HG02981 (cell line): ENCODE results near the gene TRIM40.

Experiments used
- ATAC-seq: cut with Tn5 transposase; IDR thresholded peaks from one replicate; pipeline ENCODE4 v1.9.1; 2021; ENCODE audit warnings: mild to moderate bottlenecking, moderate library complexity; ENCODE audit not compliant: unreplicated experiment

Gene TRIM40

GRCh38 chr6:30194797-30195690 is 59.1 kb downstream of the TRIM40 start:
- ATAC-seq = no peak

DNA sequence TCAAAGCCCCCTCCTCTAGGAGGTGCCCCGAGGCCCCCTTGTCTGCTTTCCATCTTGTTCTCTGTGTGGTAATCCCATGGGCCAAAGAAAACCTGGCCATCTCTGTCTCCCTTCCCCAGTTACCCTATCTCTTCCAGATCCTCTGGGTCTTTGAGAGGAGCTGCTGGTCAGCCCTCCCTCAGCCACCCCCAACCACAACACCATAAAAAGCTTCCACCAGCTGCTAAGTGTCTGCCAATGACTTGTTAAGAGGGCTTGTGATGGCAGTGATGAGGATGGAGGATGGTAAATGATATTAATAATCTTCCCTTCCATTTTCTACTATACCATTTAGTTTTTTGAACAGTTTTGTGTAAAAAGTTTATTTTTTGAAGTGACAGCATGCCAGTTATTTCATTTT is 60.0 kb downstream of the TRIM40 start:
- no peak for ATAC-seq

- ATAC-seq = no peak
These were observed 60.4 kb downstream of the TRIM40 start for GRCh38 chr6:30196376-30196775.
